Activated CD8-positive, alpha-beta T cell treated with anti-CD3 and anti-CD28 coated beads for 36 hours (primary cell): ENCODE measurements around the gene APOL6. TPM values are rescaled to one million over a fixed set of nuclear protein-coding genes. Genes with fewer than 3 reads are reported as not detected.

Experiments used
- ATAC-seq: fragments of 200-7000 bp; cut with Tn5 transposase; one replicate; pipeline ENCODE4 v1.10.0; 2021; ENCODE audit warnings: mild to moderate bottlenecking, moderate library complexity
- CTCF ChIA-PET: fragments of 350-600 bp; sonication (Branson Sonifier 250); formaldehyde crosslinking; loops from one replicate; lab custom pipeline; 2021; ENCODE audit warnings: antibody characterized with exemption; lab: Charles Lee
- POLR2A ChIA-PET: fragments of 350-600 bp; sonication (Branson Sonifier 250); formaldehyde crosslinking; loops from one replicate; lab custom pipeline; 2021; ENCODE audit warnings: antibody characterized with exemption; lab: Charles Lee
- DNase-seq: peaks from one replicate; pipeline ENCODE4 v3.0.0-alpha.2; 2020
- H3K27ac Mint-ChIP-seq: one replicate; pipeline ENCODE4 v1.8.0; 2021; ENCODE audit warnings: mild to moderate bottlenecking, mixed read lengths
- H3K27me3 Mint-ChIP-seq: one replicate; pipeline ENCODE4 v1.8.0; 2021; ENCODE audit warnings: mixed read lengths
- H3K36me3 Mint-ChIP-seq: one replicate; pipeline ENCODE4 v1.8.0; 2021; ENCODE audit warnings: low read depth, mixed read lengths
- H3K4me1 Mint-ChIP-seq: one replicate; pipeline ENCODE4 v1.8.0; 2021; ENCODE audit warnings: low read depth, mixed read lengths
- H3K4me3 Mint-ChIP-seq: one replicate; pipeline ENCODE4 v1.8.0; 2021; ENCODE audit warnings: mild to moderate bottlenecking, moderate library complexity, mixed read lengths
- H3K9me3 Mint-ChIP-seq: one replicate; pipeline ENCODE4 v1.8.0; 2021; ENCODE audit warnings: mixed read lengths
- CTCF ChIP-seq: fragments of 200-600 bp; IDR thresholded peaks from one replicate; pipeline ENCODE4 v1.8.0; 2022; ENCODE audit warnings: antibody characterized with exemption, mild to moderate bottlenecking
- intact Hi-C: fragments of 100-400 bp; cut with micrococcal nuclease; formaldehyde crosslinking; loops from one replicate; pipeline ENCODE4 v1.10.0; 2022
- total RNA-seq, 2 experiments: library from RNA; stranded (reverse); gene quantifications; one replicate each; pipeline ENCODE4 v1.2.3, GENCODE V29; 2021

Gene APOL6
- total RNA-seq, 2 experiments from 2014 or later = 37.1 to 38.0 TPM

- Mint-ChIP-seq H3K36me3 (no peaks in the 10 kb centered on the region), H3K9me3 (no peaks in the 10 kb centered on the region), H3K4me3 (no peak overlapping the region), H3K27me3 (peaks cover 4% of the 10 kb centered on the region), H3K27ac (no peak overlapping the region), H3K4me1 (peaks cover 10% of the 10 kb centered on the region)
- TF ChIP-seq CTCF = no peak
- no peak for DNase-seq
- intact Hi-C loops = no loop called here
- ChIA-PET CTCF (interaction anchor here (0.7 kb wide), 1 partner anchor 264 kb away, joined by 3 read pairs; no protein-coding TSS in a partner anchor), POLR2A (no interaction called here)
- ATAC-seq = no peak
Measured at GRCh38 chr22:35615156-35615555, 33.1 kb upstream of the APOL6 start.

GRCh38 chr22:35616043-35616442, 32.2 kb upstream of the APOL6 start:
- Mint-ChIP-seq H3K4me3 (no peak overlapping the region), H3K27me3 (peaks cover 2% of the 10 kb centered on the region), H3K36me3 (no peaks in the 10 kb centered on the region), H3K9me3 (no peaks in the 10 kb centered on the region), H3K4me1 (peaks cover 10% of the 10 kb centered on the region), H3K27ac (no peak overlapping the region)
- no peak for ATAC-seq
- TF ChIP-seq CTCF = no peak
- no peak for DNase-seq
- POLR2A ChIA-PET = no interaction called here
- CTCF ChIA-PET = interaction anchor here (0.7 to 1.5 kb wide), 3 partner anchors 11 to 265 kb away, joined by 3 read pairs; no protein-coding TSS in a partner anchor
- intact Hi-C loops = no loop called here

- intact Hi-C loops = no loop called here
- CTCF ChIA-PET = interaction anchor here (1.4 to 1.5 kb wide), 2 partner anchors 10 to 14 kb away, joined by 3 read pairs; no protein-coding TSS in a partner anchor
- peaks cover 2% of the 10 kb centered on the region for H3K27me3 Mint-ChIP-seq
- DNase-seq (no peak), ATAC-seq (no peak)
- TF ChIP-seq CTCF = no peak
- no peak within 1 kb of the TSS for H3K4me3 Mint-ChIP-seq
- POLR2A ChIA-PET = interaction anchor here (1.2 kb wide), 1 partner anchor 31 kb away, joined by 3 read pairs; the partner anchor contains the start of gene APOL6
- H3K9me3 Mint-ChIP-seq = no peaks in the 10 kb centered on the region
- H3K36me3 Mint-ChIP-seq = no peaks in the 10 kb centered on the region
- no peak within 1 kb of the TSS for H3K27ac Mint-ChIP-seq
- H3K4me1 Mint-ChIP-seq = peaks cover under 1% of the 10 kb centered on the region
Measured at GRCh38 chr22:35617137-35617755, 31.0 kb upstream of the APOL6 start, which contains the start of gene MB. Gene MB (minus strand): TSS chr22:35617329. CDS start chr22:35617257, 72 bp downstream.

GRCh38 chr22:35618427-35619223, 29.6 kb upstream of the APOL6 start:
- Mint-ChIP-seq H3K27me3 (peaks cover 2% of the 10 kb centered on the region), H3K27ac (no peak overlapping the region), H3K4me3 (no peak overlapping the region), H3K4me1 (no peaks in the 10 kb centered on the region), H3K36me3 (no peaks in the 10 kb centered on the region), H3K9me3 (no peaks in the 10 kb centered on the region)
- ChIA-PET CTCF (interaction anchor here (1.0 kb wide), 1 partner anchor 268 kb away, joined by 3 read pairs; no protein-coding TSS in a partner anchor), POLR2A (no interaction called here)
- TF ChIP-seq CTCF = no peak
- intact Hi-C loops = no loop called here
- no peak for DNase-seq
- ATAC-seq = no peak
